Sigmoid colon (tissue), 4 donors: ENCODE measurements around the gene OR14I1.

Experiments
- CTCF ChIP-seq, 4 experiments: fragments of 450-650 bp in 3 of 4; fragments of 200-600 bp in 1 of 4; IDR thresholded peaks; one replicate each; pipeline ENCODE4 v1.5.1; 2016 to 2019; ENCODE audit warnings: antibody characterized with exemption in 4 of 4, mild to moderate bottlenecking in 3 of 4, moderate library complexity in 2 of 4
- EP300 ChIP-seq, 4 donors: sonication (generic); formaldehyde crosslinking; IDR thresholded peaks; one replicate each; pipeline ENCODE4 v1.6.1; 2017; ENCODE audit warnings: antibody characterized with exemption in 4 of 4
- POLR2A ChIP-seq, 2 donors: fragments of 450-650 bp; IDR thresholded peaks; one replicate each; pipeline ENCODE4 v1.6.1; 2016; ENCODE audit warnings: antibody characterized with exemption in 2 of 2, mild to moderate bottlenecking in 2 of 2, moderate library complexity in 2 of 2

- TF ChIP-seq POLR2A (IDR thresholded peaks at IDR 0.05) (no peak), CTCF (IDR thresholded peaks at IDR 0.05) (no peak), EP300 (IDR thresholded peaks at IDR 0.05) (no peak)
These were observed 34.4 kb upstream of the OR14I1 start for GRCh38 chr1:248736977-248737376.
